ENCODE results near the gene C3orf18. TPM values are rescaled to one million over a fixed set of nuclear protein-coding genes. Genes with fewer than 3 reads are reported as not detected.
"Not testable (repeated sequence)": the region's sequence is repeated elsewhere in the genome, so short reads cannot be mapped to it uniquely, and the experiment has no call there.

C3orf18 gene
- total RNA-seq, 1 donor from 2014 or later, result 3.9 TPM

DNA sequence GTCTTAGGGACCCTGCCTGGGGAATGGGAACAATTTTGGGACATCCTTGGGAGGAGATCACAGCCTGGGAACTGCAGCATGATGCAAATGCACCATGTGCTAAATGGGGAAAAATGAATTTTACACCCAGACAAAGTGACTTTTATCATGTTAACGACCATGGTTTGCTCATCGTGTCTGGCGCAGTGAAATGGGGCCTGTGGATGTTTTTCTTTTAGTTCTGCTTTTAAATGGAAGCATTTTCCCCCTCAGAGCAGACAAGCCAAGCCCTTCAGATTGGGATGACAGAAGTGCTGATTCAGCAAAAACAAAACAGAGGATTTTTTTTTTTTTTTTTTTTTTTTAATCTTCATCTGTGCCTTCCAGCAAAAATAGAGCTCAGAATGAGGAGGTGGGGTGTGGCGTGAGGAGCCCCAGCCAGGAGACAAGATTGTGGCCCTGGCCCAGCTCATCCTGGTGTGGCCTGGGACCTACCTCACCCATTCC is 49.8 kb downstream of the C3orf18 start:
- Mint-ChIP-seq H3K4me3 (ENCODE audit: unreplicated experiment) (no peak overlapping the region), H3K27ac (ENCODE audit: unreplicated experiment) (no peak overlapping the region), H3K36me3 (ENCODE audit: unreplicated experiment) (no peaks in the 10 kb centered on the region), H3K4me1 (ENCODE audit: unreplicated experiment) (peaks cover 30% of the 10 kb centered on the region), H3K27me3 (ENCODE audit: unreplicated experiment) (peaks cover 27% of the 10 kb centered on the region), H3K9me3 (ENCODE audit: unreplicated experiment) (no peaks in the 10 kb centered on the region)
- DNase-seq (ENCODE audit: extremely low spot score, unreplicated experiment), result no peak
- TF ChIP-seq, protein P1, sequence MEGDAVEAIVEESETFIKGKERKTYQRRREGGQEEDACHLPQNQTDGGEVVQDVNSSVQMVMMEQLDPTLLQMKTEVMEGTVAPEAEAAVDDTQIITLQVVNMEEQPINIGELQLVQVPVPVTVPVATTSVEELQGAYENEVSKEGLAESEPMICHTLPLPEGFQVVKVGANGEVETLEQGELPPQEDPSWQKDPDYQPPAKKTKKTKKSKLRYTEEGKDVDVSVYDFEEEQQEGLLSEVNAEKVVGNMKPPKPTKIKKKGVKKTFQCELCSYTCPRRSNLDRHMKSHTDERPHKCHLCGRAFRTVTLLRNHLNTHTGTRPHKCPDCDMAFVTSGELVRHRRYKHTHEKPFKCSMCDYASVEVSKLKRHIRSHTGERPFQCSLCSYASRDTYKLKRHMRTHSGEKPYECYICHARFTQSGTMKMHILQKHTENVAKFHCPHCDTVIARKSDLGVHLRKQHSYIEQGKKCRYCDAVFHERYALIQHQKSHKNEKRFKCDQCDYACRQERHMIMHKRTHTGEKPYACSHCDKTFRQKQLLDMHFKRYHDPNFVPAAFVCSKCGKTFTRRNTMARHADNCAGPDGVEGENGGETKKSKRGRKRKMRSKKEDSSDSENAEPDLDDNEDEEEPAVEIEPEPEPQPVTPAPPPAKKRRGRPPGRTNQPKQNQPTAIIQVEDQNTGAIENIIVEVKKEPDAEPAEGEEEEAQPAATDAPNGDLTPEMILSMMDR (IDR thresholded peaks at IDR 0.05), result no peak

DNA sequence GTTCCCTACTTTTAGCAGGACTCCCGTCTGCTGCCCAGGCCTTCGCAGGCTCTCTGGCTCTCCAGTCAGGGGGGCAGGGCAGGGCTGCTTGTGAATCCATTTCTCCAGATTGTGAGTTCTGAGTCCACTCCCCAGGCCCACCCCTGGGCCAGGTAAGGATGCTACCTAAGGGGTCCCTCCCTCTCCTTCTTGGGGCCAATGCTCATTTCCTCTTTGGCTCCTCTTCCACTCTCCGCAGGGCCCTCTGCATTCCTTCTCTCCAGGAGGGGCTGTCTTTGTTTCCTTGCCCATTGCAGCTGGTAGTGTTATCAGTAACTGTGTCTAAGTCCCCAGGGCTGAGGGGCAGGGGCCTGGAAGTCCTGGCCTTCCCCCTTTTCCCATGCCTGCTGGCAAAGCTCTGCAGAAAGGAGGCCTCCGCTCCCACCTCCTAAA is 51.1 kb downstream of the C3orf18 start:
- Mint-ChIP-seq H3K27me3 (ENCODE audit: unreplicated experiment) (peaks cover 18% of the 10 kb centered on the region), H3K27ac (ENCODE audit: unreplicated experiment) (peak overlapping the region; percentile 61), H3K36me3 (ENCODE audit: unreplicated experiment) (no peaks in the 10 kb centered on the region), H3K4me1 (ENCODE audit: unreplicated experiment) (peaks cover 30% of the 10 kb centered on the region), H3K9me3 (ENCODE audit: unreplicated experiment) (no peaks in the 10 kb centered on the region), H3K4me3 (ENCODE audit: unreplicated experiment) (peak overlapping the region; percentile 6)
- DNase-seq (ENCODE audit: extremely low spot score, unreplicated experiment), result no peak
- TF ChIP-seq, protein P1 (IDR thresholded peaks at IDR 0.05), result no peak

DNA sequence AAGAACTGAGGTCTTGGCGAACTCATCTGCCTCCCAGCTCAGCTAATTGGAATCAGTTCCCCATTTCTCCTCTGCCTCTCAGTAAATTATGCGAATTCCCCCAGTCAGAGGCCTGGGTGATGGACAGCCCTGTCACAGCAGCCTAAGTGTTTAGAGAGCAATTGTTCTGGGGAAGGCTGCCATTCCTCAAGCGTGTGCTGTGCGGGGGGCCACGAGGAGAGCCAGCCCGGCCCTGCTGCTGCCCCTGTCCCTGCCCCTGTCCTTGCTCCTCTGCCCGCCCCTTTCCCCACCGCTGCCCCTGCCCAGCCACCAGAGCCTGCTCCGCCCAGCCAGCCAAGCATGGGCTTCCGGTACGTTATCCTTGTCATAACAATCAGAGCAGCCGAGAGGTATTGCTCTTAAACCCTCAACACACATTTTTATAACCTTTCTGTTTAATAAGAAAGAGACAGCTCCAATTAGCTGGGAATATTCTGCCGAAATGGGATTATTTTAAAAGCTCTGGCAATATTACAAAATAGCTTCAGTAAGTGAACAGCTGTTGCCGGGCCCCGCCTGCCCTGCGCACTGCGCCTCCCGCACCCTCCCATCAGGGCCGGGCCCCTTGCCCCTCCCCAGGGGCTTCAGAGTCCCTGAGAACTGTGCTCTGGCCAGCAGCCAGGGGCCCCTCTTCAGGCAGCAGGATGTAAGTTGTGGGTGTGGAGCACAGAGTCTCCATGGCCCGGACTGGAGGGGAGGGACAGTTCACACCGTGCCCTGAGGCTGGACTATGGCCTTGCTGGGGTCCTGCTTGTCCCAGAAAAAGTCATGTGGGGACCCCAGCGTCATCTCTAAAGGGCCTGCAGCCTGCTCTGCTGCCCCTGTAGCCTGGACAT is 51.7 kb downstream of the C3orf18 start:
- DNase-seq (ENCODE audit: extremely low spot score, unreplicated experiment), result no peak
- no peaks in the 10 kb centered on the region for H3K9me3 Mint-ChIP-seq (ENCODE audit: unreplicated experiment)
- peaks cover 15% of the 10 kb centered on the region for H3K27me3 Mint-ChIP-seq (ENCODE audit: unreplicated experiment)
- peak overlapping the region; percentile 6 for H3K4me3 Mint-ChIP-seq (ENCODE audit: unreplicated experiment)
- H3K36me3 Mint-ChIP-seq (ENCODE audit: unreplicated experiment), result no peaks in the 10 kb centered on the region
- peak overlapping the region; percentile 61 for H3K27ac Mint-ChIP-seq (ENCODE audit: unreplicated experiment)
- peaks cover 26% of the 10 kb centered on the region for H3K4me1 Mint-ChIP-seq (ENCODE audit: unreplicated experiment)
- TF ChIP-seq, protein P1 (IDR thresholded peaks at IDR 0.05), result no peak

DNA sequence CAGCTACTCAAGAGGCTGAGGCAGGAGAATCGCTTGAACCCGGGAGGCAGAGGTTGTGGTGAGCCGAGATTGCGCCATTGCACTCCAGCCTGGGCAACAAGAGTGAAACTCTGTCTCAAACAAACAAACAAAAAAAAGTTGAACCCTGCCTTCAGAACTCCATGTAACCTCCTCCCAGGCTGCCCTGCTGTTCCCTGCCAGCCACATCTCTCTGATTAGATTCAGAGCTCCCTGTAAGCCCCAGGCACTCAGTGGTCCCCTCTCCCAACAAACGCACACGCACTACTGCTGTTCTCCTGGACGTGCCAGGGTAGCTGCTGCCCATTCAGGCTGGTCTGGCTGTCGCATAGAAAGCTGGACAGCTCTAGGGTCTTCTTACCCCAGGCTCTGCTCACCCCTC is 54.6 kb downstream of the C3orf18 start:
- H3K27ac Mint-ChIP-seq (ENCODE audit: unreplicated experiment); H3K36me3 Mint-ChIP-seq (ENCODE audit: unreplicated experiment); H3K9me3 Mint-ChIP-seq (ENCODE audit: unreplicated experiment); H3K4me3 Mint-ChIP-seq (ENCODE audit: unreplicated experiment); DNase-seq (ENCODE audit: extremely low spot score, unreplicated experiment): not testable (repeated sequence)
- H3K4me1 Mint-ChIP-seq (ENCODE audit: unreplicated experiment), result peaks cover 24% of the 10 kb centered on the region
- peaks cover 17% of the 10 kb centered on the region for H3K27me3 Mint-ChIP-seq (ENCODE audit: unreplicated experiment)

DNA sequence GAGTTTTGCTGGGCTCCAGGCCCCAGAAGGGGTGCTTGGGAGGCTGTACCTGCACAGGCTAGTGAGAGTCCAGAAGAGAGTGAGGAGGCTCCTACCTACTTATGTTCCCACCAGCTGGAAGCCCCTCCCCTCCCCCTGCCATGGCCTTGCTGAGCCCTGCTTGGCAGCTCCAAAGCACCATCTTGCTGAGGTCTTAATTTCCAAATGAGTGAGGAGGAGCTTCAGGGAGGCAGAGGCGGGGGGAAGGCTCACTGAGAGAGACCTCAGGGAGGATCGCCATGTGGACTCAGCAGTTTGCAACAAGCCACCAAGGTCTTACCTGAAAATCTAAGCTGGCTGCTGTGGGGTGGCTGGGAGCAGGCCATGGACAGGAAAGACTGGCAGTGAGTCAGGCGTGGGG is 55.4 kb downstream of the C3orf18 start:
- no peak for DNase-seq (ENCODE audit: extremely low spot score, unreplicated experiment)
- Mint-ChIP-seq H3K27ac (ENCODE audit: unreplicated experiment) (no peak overlapping the region), H3K4me3 (ENCODE audit: unreplicated experiment) (no peak overlapping the region), H3K4me1 (ENCODE audit: unreplicated experiment) (peaks cover 24% of the 10 kb centered on the region), H3K27me3 (ENCODE audit: unreplicated experiment) (peaks cover 17% of the 10 kb centered on the region), H3K9me3 (ENCODE audit: unreplicated experiment) (no peaks in the 10 kb centered on the region), H3K36me3 (ENCODE audit: unreplicated experiment) (no peaks in the 10 kb centered on the region)
- TF ChIP-seq, protein P1 (IDR thresholded peaks at IDR 0.05), result no peak

Data from osteocyte (in vitro differentiated cells).